Neuronal stem cell (in vitro differentiated cells): ENCODE results near the gene CDK18.

Source experiments
- DNase-seq: peaks from one replicate; pipeline ENCODE4 v3.0.0-alpha.2; 2013; ENCODE audit warnings: low spot score
- H2AFZ ChIP-seq: one replicate; pipeline ENCODE4 v1.6.1; 2013; ENCODE audit warnings: mild to moderate bottlenecking, low read length, inconsistent platforms
- H2AK5ac ChIP-seq: 2 replicates; pipeline ENCODE4 v1.6.1; 2013; ENCODE audit warnings: low read depth, mild to moderate bottlenecking, inconsistent platforms, low read length, moderate library complexity, mixed read lengths
- H2BK120ac ChIP-seq: 2 replicates; pipeline ENCODE4 v1.6.1; 2013; ENCODE audit warnings: low read depth, mild to moderate bottlenecking, inconsistent platforms, low read length, moderate library complexity, mixed read lengths
- H2BK12ac ChIP-seq: one replicate; pipeline ENCODE4 v1.6.1; 2013; ENCODE audit warnings: low read length, inconsistent platforms
- H2BK15ac ChIP-seq: 2 replicates; pipeline ENCODE4 v1.6.1; 2013; ENCODE audit warnings: mild to moderate bottlenecking, low read length, inconsistent platforms, mixed read lengths
- H2BK5ac ChIP-seq: one replicate; pipeline ENCODE4 v1.6.1; 2013; ENCODE audit warnings: inconsistent platforms, mild to moderate bottlenecking, low read length, moderate library complexity
- H3K14ac ChIP-seq: one replicate; pipeline ENCODE4 v1.6.1; 2013; ENCODE audit warnings: low read length, inconsistent platforms
- H3K18ac ChIP-seq: 2 replicates; pipeline ENCODE4 v1.6.1; 2013; ENCODE audit warnings: low read length, inconsistent platforms
- H3K23ac ChIP-seq: 2 replicates; pipeline ENCODE4 v1.6.1; 2013; ENCODE audit warnings: low read depth, mild to moderate bottlenecking, mixed read lengths, low read length, inconsistent platforms; ENCODE audit not compliant: poor library complexity
- H3K27ac ChIP-seq: replicated peaks from 3 replicates; pipeline ENCODE4 v1.5.1; 2013; ENCODE audit warnings: low read length, inconsistent platforms
- H3K27me3 ChIP-seq, 3 experiments: 2 replicates each; pipeline ENCODE4 v1.6.1; 2013; ENCODE audit warnings: low read length in 3 of 3, mild to moderate bottlenecking in 2 of 3, inconsistent platforms in 1 of 3, low read depth in 1 of 3, mixed read lengths in 1 of 3, moderate library complexity in 1 of 3; ENCODE audit not compliant: control insufficient read depth in 3 of 3, insufficient read depth in 3 of 3
- H3K36me3 ChIP-seq, 2 donors: replicated peaks in 1 of 2; 2 replicates each; pipeline ENCODE4 v1.6.1; 2013; ENCODE audit warnings: low read length in 2 of 2; ENCODE audit not compliant: control insufficient read depth in 2 of 2, insufficient read depth in 2 of 2
- H3K4ac ChIP-seq: 2 replicates; pipeline ENCODE4 v1.6.1; 2013; ENCODE audit warnings: inconsistent platforms, mild to moderate bottlenecking, low read length, moderate library complexity
- H3K4me1 ChIP-seq, 2 donors: 1 replicate in 1 of 2; 2 replicates in 1 of 2; pipeline ENCODE4 v1.6.1; 2013; ENCODE audit warnings: low read length in 2 of 2, low read depth in 1 of 2; ENCODE audit not compliant: control insufficient read depth in 2 of 2, insufficient read depth in 1 of 2
- H3K4me2 ChIP-seq: one replicate; pipeline ENCODE4 v1.6.1; 2013; ENCODE audit warnings: mild to moderate bottlenecking, low read length, inconsistent platforms; ENCODE audit not compliant: insufficient read depth, poor library complexity, severe bottlenecking
- H3K4me3 ChIP-seq, 2 donors: 2 replicates each; pipeline ENCODE4 v1.5.1; 2013; ENCODE audit warnings: low read length in 2 of 2, mild to moderate bottlenecking in 2 of 2, inconsistent platforms in 1 of 2, moderate library complexity in 1 of 2
- H3K79me1 ChIP-seq: one replicate; pipeline ENCODE4 v1.6.1; 2013; ENCODE audit warnings: low read depth, mild to moderate bottlenecking, inconsistent platforms, low read length, moderate library complexity
- H3K9ac ChIP-seq: one replicate; pipeline ENCODE4 v1.6.1; 2013; ENCODE audit warnings: mild to moderate bottlenecking, low read depth, low read length, inconsistent platforms; ENCODE audit not compliant: poor library complexity
- H3K9me3 ChIP-seq, 2 donors: replicated peaks in 1 of 2; 2 replicates each; pipeline versions ENCODE3 to v1.6.1; 2013; ENCODE audit warnings: low read length in 2 of 2, mild to moderate bottlenecking in 2 of 2, inconsistent platforms in 1 of 2, low read depth in 1 of 2, mixed read lengths in 1 of 2, moderate library complexity in 1 of 2; ENCODE audit not compliant: control insufficient read depth in 2 of 2, insufficient read depth in 1 of 2
- H4K8ac ChIP-seq: one replicate; pipeline ENCODE4 v1.6.1; 2013; ENCODE audit warnings: low read depth, mild to moderate bottlenecking, inconsistent platforms, low read length, moderate library complexity
- H4K91ac ChIP-seq: one replicate; pipeline ENCODE4 v1.6.1; 2013; ENCODE audit warnings: low read length, low read depth, mild to moderate bottlenecking, inconsistent platforms; ENCODE audit not compliant: poor library complexity
- WGBS, 2 donors: extraction: QIAGEN DNeasy Blood & Tissue Kit; methylation state at CpG; one replicate each; pipeline ENCODE4 v1.1.7; 2013; ENCODE audit warnings: missing lambda C conversion rate in 2 of 2, mixed read lengths in 1 of 2; ENCODE audit not compliant: insufficient read length in 2 of 2, insufficient replicate concordance in 1 of 2; ENCODE audit errors: extremely low coverage in 2 of 2; 5-methylcytosine and 5-hydroxymethylcytosine counted together

CDK18 gene

DNA sequence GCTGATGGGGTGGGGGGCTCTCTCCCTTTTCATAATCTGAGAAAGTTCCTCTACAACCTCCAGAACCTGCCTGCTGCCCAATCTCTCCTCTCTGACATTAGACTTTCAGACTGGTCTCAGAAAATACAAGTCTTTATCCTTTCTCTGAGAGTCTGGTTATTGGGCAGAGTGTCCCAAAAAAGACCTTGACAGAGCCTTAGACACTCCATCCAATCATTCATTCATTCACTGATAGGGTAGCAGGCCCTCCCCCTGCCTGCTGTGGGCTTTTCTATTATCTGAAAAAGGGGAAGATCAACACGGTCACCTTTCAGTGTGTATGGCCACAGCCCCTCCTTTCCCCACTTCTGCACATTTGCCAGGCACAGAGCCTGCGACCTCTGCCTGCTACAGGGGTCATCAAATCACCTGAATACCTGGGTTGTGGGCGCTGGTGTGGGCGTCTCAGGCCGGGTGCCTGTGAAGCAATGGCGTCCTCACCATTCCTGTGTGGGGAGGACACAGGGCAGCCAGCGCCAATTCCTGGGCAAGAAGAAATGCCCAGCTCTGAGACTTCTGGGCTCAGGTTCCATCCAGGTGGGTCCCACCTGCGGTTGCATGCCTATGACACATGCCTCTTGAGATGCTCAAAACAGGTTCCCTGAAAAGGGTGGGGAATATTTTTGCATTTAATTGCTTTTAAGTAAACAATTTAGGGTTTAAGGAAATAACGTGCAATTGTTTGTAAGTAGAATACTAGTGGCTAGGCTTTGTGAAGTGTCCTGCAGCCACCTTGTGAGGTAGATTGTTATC is 74.5 kb downstream of the CDK18 start:
- H4K8ac ChIP-seq = no peak overlapping the region
- no CpG with 5 or more reads among the region's 9 CpGs for WGBS, 2 donors

DNA sequence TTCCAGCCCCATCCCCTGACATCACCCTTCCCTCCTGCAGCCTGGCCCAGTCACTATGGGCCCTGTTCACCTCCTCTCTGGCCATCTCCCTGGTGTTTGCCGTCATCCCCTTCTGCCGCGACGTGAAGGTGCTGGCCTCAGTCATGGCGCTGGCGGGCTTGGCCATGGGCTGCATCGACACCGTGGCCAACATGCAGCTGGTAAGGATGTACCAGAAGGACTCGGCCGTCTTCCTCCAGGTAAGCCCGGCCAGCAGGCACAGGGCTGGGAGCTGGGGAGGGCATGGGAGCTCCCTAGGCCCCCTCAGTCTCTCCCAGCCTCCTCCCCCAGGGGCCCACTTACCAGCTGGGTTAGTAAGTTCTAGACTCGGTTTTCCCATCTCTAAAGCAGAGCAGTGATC is 75.2 kb downstream of the CDK18 start:
- H4K91ac ChIP-seq = no peak overlapping the region
- H3K18ac ChIP-seq = peak overlapping the region; percentile 71
- peak overlapping the region; percentile 33 for H2BK12ac ChIP-seq
- no peak overlapping the region for H3K4me2 ChIP-seq
- peak overlapping the region; percentile 58 for H3K23ac ChIP-seq
- no peak overlapping the region for H2AK5ac ChIP-seq
- peak overlapping the region; percentile 92 for H2BK120ac ChIP-seq
- peak overlapping the region; percentile 49 for H3K14ac ChIP-seq
- peak overlapping the region; percentile 64 for H3K9ac ChIP-seq
- H3K4ac ChIP-seq = no peak overlapping the region
- no peaks in the 10 kb centered on the region for H3K79me1 ChIP-seq
- H2BK15ac ChIP-seq = no peak overlapping the region
- no peak overlapping the region for H2AFZ ChIP-seq
- no CpG with 5 or more reads among the region's 12 CpGs for WGBS, 2 donors
- no peak overlapping the region for H4K8ac ChIP-seq
- H2BK5ac ChIP-seq = no peak overlapping the region
- H3K27ac ChIP-seq = no peak overlapping the region
- H3K9me3 ChIP-seq = no peaks in the 10 kb centered on the region
- H3K27me3 ChIP-seq = peaks cover 0 to 74% (median 0%) of the 10 kb centered on the region in 3 experiments
- no peak overlapping the region for H3K4me3 ChIP-seq
- no peaks in the 10 kb centered on the region for H3K36me3 ChIP-seq
- H3K4me1 ChIP-seq = peaks cover 4 to 14% of the 10 kb centered on the region in 2 donors
- DNase-seq = no peak

More for the DNA sequence above, 74.5 kb downstream of the CDK18 start:
- Histone ChIP-seq H3K36me3 (no peaks in the 10 kb centered on the region), H3K14ac (no peak overlapping the region), H3K9ac (no peak overlapping the region), H3K4me3 (no peak overlapping the region), H2BK15ac (no peak overlapping the region), H3K18ac (no peak overlapping the region), H3K4me1 (peaks cover 4 to 14% of the 10 kb centered on the region in 2 donors), H2AK5ac (no peak overlapping the region), H3K4me2 (no peak overlapping the region), H4K91ac (no peak overlapping the region), H2BK120ac (no peak overlapping the region), H3K27ac (no peak overlapping the region), H3K79me1 (no peaks in the 10 kb centered on the region), H3K23ac (no peak overlapping the region), H2BK12ac (no peak overlapping the region), H3K4ac (no peak overlapping the region), H3K9me3 (no peaks in the 10 kb centered on the region), H2BK5ac (no peak overlapping the region), H3K27me3 (peaks cover 0 to 79% (median 0%) of the 10 kb centered on the region in 3 experiments), H2AFZ (no peak overlapping the region)
- no peak for DNase-seq

DNA sequence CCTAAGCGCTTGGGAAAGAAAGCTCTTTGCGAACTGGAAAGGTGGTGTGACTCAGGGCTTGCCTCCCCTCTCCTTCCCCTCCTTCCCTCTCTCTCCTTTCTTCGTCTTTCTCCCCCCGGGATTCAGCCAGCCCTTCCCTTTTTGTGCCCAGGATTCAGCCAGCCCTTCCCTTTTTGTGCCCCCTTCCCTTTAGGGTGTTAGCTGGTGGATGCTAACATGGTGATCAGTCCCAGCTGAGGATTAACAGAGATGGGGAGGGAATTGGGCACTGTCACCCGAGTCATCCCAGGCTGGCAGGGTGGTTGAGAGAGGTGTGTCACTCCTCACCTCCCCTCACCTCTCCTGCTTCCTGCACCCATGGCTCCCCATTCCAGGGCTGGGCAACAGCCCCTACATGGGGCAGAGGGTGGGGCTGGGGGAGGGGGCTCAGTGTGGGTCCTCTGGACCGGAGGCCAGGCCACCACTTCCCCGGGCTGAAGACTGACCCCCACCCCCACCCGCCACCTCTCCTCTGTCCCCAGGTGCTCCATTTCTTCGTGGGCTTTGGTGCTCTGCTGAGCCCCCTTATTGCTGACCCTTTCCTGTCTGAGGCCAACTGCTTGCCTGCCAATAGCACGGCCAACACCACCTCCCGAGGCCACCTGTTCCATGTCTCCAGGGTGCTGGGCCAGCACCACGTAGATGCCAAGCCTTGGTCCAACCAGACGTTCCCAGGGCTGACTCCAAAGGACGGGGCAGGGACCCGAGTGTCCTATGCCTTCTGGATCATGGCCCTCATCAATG is 75.9 kb downstream of the CDK18 start:
- no CpG with 5 or more reads among the region's 15 CpGs for WGBS, 2 donors

DNA sequence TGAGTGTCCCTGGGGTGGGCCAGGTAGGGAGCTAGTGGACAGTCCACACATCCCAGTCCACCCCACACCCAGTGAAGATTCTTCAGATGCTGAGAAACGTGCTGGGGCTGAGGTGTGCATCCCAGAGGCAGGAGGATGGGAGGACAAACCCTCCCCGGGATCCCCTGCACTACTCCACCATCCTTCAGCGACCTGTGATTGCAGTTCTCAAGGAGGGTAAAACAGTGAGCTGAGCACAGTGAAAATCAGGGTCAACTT is 76.4 kb downstream of the CDK18 start:
- DNase-seq = no peak
- peaks cover 4 to 14% of the 10 kb centered on the region in 2 donors for H3K4me1 ChIP-seq
- WGBS, 2 donors = no CpG with 5 or more reads among the region's 3 CpGs

More for the DNA sequence above, 75.9 kb downstream of the CDK18 start:
- Histone ChIP-seq H2AK5ac (peak overlapping the region; percentile 49), H3K4ac (no peak overlapping the region), H3K36me3 (no peaks in the 10 kb centered on the region), H4K8ac (no peak overlapping the region), H2BK120ac (no peak overlapping the region), H3K4me1 (peaks cover 4 to 14% of the 10 kb centered on the region in 2 donors), H3K4me3 (no peak overlapping the region), H2BK5ac (no peak overlapping the region), H3K9me3 (no peaks in the 10 kb centered on the region), H3K4me2 (no peak overlapping the region), H2AFZ (no peak overlapping the region), H3K27me3 (peaks cover 0 to 68% (median 0%) of the 10 kb centered on the region in 3 experiments), H2BK12ac (peak overlapping the region; percentile 76), H3K23ac (peak overlapping the region; percentile 49), H3K27ac (no peak overlapping the region), H4K91ac (no peak overlapping the region), H3K9ac (no peak overlapping the region), H3K18ac (peak overlapping the region; percentile 71), H3K14ac (peak overlapping the region; percentile 49), H3K79me1 (no peaks in the 10 kb centered on the region), H2BK15ac (peak overlapping the region; percentile 38)
- no peak for DNase-seq

More for the DNA sequence above, 76.4 kb downstream of the CDK18 start:
- Histone ChIP-seq H2BK12ac (peak overlapping the region; percentile 76), H3K4me3 (no peak overlapping the region), H3K4ac (no peak overlapping the region), H3K4me2 (no peak overlapping the region), H3K9ac (no peak overlapping the region), H3K14ac (no peak overlapping the region), H2AFZ (no peak overlapping the region), H2BK120ac (no peak overlapping the region), H4K8ac (no peak overlapping the region), H3K9me3 (no peaks in the 10 kb centered on the region), H4K91ac (no peak overlapping the region), H3K36me3 (no peaks in the 10 kb centered on the region), H2AK5ac (peak overlapping the region; percentile 49), H3K23ac (peak overlapping the region; percentile 49), H3K79me1 (no peaks in the 10 kb centered on the region), H3K27ac (no peak overlapping the region), H2BK15ac (peak overlapping the region; percentile 38), H2BK5ac (no peak overlapping the region), H3K18ac (peak overlapping the region; percentile 58), H3K27me3 (peaks cover 0 to 65% (median 0%) of the 10 kb centered on the region in 3 experiments)
